Hematopoietic multipotent progenitor cell treated with erythropoietin and hydrocortisone succinate and interleukin-3 and kit ligand, for 6 days (in vitro differentiated cells): ENCODE measurements around the gene HEMK1.

Source experiments
- DNase-seq: peaks from one replicate; pipeline ENCODE4 v3.0.0-alpha.2; 2015

Gene HEMK1

DNA sequence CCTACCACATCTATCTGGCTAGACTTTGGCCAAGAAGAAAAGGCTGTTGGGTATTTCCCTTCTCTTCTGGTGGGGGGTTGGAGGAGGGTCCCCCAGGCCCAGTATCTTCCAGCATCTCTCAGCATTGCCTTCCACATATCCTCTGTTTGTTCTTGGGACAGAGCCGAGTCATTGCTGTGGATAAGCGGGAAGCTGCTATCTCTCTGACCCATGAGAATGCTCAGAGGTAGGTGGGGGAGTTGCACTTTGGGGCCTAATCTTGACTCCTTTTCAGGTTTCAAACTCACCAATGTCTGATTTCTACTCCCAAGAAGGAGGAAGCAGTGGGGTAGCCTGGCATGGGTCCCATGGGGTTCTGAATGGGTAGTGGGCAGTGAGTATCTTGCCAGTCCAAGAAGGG lies 8.0 kb downstream of the HEMK1 start:
- no peak for DNase-seq

DNA sequence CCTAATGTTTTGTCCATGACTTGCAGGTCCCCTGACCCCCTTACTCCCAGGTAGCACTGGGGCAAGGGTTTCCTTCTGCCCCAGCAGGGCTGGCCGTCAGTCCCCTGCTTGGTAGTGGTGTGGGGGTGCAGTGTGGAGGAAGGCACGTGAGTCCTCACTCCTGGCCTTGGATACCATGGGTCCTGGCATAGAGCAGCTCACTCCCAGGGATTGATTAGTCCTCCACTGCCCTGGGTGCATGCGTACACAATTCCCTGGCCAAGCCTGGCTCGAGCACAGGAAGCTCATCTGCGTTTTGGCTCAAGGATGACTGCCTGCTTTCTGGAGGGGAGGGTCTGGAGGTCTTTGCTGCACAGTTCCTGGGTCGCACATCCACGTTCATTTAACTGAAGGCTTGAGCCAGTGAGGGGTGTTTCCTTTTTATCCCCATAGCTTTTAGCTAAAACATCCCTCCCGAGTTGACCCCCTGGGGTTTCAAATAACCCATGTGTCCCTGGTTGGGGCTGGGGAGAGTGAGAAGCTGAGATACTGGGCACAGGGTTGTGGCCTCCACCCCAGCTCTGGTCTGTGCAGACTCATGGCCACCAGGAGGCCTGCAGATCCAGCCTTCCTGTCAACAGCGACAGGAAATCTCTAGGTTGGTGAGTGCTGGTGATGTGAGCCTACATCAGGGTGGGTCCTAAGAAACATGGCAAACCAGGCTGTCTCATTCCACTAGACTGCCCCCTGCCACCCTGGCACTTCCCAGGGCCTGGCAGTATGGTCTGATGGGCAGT lies 11.5 kb downstream of the HEMK1 start:
- DNase-seq: no peak

DNA sequence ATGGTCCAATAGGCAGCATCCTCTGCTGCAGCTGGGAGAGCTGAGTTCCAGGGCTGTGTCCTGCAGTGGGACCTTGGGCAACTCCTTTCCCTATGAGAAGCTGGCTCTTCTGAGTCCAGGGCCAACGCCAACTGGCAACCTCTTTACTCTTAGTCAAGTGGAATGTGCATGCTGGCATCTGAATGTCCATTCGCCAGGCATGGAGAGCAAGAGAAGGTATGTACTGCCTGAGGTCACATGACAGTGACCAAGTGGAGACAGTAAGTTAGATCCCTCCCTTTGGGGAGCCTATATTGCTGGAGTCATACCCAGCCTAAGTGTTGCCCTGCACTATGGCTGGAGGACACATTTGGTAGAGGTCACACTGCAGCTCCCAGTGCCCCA lies 12.1 kb downstream of the HEMK1 start:
- no peak for DNase-seq

DNA sequence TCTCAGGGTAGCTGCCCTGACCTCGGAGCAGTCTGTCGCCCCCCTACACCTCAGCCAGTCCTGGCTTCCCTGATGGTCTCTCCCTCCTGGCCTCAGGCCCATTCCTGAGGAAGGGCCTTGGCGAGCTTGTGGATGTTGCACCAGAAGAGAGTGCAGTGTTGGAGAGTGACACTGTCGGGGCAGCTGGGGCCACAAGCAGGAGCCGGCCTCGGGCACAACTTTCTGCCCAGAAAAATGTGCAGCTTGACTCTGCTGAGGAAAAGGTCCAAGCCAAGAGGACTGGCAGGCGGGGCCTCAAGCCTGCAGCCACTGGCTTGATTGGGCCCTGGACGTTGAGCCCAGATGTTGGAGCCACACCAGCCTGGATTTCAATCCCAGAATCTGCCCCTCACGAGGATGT lies 12.8 kb downstream of the HEMK1 start:
- DNase-seq: no peak

DNA sequence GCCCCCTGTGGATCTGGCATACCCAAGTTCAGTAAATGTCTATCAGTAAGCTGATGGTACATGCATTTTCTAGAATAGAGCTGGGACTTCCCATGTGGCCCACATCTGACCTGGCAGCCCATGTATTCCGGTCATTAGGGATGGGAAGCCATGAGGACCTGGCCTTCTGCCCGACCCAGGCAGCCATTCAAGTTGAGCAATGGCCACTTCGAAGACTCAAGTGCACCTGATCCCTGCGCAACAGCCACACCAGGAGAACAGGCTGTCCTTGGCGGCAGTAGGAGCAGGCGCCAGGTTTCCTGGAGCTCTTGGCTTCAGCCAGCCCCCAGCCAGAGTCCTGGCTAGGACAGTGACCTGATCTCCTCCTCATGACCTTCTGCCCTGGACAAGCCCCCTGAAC lies 14.6 kb downstream of the HEMK1 start:
- no peak for DNase-seq

DNA sequence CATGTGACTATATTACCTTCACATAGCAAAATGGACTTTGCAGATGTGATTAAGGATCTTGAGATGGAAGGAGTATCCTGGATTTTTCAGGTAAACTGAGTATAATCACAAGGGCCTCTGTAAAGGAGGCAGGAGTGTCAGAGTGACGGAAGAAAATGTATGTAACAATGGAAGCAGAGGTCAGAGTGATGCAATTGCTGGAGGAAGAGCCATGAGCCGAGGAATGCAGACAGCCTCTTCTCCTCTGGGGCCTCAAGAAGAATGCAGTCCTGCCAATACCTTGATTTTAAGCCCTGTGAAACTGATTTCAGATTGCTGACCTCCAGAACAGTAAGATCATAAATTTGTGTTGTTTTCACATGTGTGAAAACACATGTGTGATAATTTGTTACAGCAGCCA lies 15.1 kb downstream of the HEMK1 start:
- no peak for DNase-seq

DNA sequence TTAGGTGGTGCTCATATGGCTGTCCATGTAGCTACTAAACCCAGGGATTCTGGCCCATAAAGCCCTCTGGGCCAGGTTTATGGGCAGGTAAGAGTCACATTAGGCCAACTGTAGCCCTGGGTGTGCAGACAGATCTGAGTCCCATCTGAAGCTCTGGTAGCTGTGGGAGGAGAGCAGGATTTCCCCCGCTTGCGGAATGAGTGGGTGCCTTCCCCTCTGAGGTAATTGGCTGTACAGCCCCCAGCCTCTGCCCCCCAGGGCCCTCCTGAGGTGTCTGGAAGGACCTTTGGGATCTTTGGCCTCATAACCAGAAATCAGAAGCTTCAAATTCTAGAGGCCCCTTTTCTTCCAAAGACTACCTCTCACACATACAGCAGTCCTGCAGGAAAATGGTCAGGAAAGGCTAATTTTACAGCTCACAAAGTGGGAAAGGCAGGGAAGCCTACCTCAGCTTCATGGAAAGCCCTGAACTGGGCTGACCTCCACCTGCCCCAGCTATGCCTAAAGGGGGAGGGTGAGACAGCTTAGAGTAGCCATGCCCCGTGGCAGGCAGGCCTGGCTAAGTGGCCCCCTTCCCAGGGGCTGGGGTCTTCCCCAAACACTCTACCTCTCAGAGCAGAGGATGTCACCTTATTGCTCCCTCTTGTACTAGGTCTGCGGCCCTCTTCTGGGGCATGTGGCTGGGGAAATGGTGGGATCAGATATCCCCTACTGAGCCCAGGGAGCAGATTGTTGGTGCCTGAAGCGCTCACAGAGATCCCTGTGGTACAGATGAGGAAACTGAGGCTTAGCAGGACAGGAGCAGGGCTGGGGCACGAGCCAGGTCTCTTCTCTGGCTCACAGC lies 16.8 kb downstream of the HEMK1 start:
- no peak for DNase-seq

DNA sequence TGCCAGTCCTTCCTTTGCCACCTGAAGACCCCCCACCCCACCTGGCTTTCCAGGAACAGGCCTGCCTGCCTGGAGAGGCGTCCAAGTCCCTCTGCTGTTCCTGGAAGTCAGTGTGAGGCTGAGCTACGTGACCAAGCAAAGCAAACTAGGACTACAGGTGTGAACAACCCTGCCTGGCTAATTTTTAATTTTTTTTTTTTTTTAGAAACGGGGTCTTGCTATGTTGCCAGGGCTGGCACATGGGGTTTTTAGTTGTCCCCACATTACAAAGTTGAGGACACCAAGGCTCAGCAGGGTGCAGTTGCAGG lies 17.4 kb downstream of the HEMK1 start:
- no peak for DNase-seq

DNA sequence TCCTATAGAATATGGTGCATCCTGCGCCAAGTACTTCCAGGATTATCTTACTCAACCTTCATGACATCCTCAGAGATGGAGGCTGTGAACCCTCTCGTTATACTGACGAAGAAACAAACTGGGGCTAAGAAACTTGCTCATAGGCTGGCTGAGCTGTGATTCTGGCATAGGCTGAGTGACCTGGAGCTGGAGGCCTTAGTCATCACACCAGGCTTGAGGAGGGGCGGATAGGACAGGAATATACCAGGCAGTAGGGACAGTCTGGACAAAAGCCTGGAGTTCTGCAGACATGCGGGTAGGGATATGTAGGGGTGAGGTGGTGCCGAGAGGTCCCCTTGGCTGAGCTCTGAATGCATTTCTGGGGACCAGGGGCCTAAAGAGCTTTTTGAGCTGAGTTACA lies 18.1 kb downstream of the HEMK1 start:
- no peak for DNase-seq

DNA sequence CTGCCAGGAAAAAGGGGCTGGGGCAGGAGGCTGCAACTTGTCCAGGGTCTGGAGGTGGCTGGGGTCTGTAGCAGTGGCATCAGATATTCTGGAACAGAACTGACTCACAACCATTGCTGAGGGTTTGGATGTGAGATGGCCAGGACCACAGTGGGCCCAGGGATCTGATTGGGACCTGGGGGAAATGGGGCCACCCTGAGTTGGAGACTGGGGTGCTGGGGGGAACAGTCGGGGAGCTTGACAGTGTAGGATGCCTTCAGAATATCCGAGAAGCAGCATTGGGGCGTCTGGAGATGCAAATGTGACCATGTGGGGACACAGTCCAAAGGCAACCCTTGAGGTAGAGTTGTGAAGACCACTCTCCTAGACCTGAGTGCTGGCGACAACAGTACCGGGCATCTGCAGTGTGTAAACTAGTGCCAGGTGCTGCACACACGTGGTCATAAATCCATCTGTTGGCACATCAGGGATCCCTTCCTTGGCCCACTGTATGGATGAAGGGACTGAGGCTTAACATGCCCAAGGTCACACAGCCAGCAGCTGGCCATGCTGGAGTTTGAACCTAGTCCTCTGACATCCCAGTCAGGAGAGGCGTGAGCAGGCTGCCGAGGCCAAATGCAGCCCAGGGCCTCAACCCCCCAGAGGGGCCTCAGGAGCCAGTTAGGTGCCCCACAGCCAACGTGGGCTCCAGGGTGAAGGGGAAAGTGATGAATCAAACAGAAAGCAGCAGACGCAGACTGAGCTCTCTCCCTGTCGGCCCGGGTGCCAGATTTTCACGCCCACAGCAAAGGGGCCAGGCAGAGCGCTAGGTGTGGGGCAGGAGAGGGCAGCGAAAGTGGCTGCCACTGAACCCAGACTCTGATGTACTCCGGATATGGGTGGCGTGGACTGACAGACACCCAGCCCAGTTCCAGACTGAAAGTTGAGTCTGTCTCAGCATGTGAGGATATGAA lies 18.8 kb downstream of the HEMK1 start:
- DNase-seq: peak; percentile 50

DNA sequence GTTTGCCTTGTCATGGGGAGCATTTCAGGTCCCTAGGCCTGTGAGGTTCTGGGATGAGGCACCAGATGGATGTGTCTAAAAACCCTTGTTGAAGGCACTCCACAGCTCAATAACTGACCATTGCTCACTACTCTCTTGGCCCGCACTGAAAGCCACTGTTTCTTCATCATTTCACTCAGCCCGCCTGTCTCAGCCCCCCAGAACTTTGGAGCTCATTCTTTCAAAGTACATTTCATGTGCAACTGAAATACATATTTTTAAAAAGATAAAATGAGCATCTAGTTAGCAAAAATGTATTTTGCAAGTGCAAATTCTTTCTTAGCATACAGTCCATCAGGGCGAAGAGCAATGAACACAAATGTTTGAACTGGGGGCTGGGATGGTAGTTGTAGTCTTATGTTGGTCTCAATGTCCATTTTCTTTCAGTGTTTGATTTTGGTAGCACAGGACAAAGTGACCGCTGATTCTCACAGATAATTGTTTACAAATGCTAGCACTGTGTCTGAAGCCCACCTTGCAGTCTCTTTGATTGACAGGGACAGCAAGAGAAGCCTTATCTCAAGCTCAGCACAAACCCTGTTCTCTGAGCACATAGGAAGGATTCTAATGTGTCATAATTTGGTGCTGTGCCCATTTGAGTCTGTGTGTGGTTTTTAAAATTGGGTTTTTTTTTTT lies 19.6 kb downstream of the HEMK1 start:
- peak; percentile 92 for DNase-seq

DNA sequence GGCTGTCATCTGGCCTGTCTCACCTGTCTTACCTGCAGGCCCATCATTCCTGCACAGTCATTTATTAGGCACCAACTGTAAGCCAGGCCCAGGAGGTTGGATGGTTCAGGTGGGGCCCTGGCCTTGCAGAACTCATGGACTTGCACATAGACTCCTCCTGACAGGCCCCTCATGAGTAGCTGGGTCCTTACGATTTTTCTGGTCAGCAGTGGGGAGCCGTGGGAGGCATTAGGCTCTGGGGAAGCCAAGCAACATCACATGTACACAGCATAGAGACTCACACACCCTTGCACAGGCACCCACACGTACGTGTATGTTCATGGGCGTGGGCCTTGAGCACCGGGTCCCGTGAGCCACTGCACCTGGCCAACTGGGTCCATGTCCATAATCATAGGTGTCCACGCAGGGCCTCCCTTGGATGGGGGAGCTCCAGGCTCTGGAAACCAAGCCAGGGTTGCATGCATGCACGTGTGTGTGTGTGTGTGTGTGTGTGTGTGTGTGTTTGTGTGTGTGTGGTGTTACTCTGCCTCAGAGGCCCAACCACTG lies 21.9 kb downstream of the HEMK1 start:
- DNase-seq: no peak

DNA sequence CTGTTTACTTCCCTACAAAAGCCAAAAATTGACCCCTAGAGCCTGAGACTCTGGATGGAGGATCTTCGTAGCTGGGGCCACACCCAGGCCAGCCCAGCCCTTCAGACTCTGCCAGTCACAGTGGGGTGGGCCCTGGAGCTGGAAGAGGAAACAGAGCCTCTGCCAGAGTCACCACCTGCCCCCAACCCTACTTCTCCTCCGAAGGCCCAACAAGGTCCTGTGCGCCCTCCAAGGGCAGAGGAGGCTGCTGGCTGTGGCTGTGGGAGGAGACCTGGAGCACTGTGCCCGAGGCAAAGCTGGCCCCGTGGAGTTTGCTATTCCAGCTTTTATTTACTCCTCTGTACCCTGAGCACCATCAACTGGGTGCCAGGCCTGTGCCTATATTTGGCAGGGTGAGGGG lies 23.2 kb downstream of the HEMK1 start:
- DNase-seq: peak; percentile 83

DNA sequence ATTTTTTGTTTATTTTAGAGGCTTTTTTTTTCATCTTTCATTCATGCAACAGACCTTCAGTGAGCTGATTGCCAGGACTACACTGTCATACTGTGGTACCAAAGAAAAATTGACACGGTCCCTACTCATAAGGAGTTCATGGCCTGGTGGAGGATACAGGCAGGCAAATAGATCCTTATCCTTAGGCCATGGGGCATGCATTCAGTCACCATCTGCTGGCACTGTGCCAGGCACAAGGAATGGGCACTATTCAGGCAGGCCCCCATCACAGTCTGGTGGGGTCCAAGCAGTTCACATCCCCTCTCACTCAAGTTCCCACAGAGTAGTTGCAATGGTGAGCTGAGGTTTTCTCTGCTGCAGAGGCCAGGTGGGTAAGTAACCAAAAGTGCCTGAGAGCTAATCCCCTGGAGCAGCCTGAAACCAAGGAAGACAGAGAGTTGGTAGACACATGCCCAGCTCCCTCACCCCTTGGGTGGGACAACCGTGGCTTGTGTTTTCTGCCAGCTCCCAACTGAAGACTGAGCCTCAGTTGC lies 25.0 kb downstream of the HEMK1 start:
- DNase-seq: peak; percentile 52

DNA sequence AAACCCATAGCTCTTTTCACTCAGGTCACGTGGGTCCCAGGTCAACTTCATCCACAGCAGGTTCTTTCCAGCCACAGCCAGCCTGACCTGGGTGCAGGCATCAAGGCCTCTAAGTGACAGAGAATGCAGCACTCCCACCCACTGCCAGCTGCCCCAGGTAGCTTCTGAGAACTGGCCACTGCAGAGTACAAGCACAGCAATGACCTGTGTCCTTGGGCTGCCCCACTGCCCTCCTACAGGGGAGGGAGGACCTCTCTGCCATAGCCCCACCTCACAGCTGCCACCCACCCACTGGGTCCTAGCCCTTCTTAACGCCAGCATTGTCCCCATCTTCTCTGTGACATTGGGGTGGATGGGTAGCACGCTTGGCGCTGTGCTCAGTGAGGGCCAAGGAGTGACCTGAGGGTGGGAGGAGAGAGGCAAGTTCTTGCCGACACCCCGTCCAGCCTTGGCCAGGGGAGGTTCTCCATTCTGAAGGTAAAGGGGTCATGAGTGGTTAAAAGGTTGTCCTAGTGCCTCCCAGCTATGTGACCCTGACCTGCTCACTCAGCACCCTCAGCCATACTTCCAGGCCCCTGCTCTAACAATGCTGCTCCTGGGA lies 29.9 kb downstream of the HEMK1 start:
- no peak for DNase-seq

DNA sequence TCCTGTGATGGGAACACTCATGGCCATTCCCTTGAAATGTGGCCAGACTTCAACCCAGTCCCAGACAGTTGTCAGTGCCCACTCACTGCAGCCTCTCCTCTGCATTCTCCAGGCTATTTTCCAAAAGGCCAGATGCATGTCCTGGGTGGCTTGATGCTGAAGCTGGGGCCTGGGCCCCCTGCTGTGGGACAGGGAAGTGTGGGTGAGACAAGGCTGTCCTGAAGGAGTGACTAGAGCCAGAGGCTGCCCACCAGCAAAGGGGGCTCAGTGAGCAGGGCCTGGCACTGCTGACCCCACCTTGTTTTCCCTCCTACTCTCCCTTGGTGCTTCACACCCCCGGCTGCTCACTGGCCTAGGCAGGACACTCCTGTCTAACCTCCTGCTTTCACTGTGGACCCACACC lies 30.4 kb downstream of the HEMK1 start:
- DNase-seq: no peak

DNA sequence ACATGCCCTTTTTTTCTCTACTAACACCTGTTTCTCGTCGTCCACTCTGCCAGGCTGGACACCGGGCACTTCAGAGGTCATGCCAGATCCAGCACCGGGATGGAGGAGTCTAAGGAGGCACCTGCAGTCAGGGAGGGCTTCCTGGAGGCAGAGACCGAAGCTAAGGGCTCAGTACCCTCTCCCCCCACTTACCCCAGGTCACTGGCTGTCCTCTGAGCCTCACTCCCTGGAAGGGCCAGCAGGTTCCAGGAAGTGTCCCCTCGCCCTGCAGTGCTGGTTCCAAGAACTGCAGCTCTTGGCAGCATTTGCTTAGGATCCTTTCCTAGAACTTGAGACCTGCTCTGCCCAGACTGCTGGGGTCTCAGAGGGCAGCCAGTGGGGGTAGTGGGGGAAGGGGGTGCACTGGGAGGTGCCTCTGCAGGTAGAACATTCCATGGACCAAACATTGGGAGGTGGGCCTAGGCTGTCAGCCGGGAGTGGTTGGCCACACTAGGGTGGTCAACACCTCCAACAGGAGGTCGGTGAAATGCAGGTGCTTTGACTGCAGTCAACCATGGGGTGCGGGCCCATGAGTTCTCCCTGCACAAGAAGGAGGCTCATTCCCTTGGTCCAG lies 30.9 kb downstream of the HEMK1 start:
- peak; percentile 72 for DNase-seq

DNA sequence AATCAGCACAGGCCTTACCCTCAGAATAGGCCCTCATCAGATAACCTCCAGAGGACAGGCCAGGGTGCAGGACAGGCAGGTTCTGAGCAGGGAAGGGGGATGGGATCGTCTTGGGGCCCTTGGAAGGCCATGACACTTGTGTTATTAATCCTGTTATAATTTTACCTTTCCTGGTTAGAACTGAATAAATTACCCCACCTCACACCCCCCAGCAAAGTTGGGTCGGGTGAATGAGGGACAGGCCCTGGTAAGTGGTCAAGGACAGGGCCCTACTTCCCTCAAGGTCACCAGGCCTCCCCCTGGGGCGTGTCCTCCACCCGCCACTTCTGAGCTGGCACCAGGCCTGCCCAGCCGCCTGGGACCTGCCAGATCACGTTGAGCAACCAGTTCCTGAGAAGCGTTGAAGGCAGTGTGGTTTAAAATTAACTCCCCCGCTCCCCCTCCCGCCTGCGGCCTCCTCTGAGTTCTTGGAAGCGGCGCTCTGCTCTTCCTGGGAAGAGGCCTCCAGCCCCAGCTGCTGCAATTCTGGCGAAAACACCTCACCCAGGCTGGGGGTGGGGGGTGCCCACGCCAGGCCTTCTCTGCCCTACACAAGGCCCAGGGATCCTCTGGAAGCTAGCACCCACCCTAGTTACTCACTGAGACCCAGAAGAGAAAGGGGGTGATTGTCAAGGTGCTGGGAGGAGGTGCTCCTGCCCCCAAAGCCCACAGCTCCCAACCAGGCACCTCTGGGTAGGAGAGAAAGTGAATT lies 31.7 kb downstream of the HEMK1 start:
- peak; percentile 98 for DNase-seq

DNA sequence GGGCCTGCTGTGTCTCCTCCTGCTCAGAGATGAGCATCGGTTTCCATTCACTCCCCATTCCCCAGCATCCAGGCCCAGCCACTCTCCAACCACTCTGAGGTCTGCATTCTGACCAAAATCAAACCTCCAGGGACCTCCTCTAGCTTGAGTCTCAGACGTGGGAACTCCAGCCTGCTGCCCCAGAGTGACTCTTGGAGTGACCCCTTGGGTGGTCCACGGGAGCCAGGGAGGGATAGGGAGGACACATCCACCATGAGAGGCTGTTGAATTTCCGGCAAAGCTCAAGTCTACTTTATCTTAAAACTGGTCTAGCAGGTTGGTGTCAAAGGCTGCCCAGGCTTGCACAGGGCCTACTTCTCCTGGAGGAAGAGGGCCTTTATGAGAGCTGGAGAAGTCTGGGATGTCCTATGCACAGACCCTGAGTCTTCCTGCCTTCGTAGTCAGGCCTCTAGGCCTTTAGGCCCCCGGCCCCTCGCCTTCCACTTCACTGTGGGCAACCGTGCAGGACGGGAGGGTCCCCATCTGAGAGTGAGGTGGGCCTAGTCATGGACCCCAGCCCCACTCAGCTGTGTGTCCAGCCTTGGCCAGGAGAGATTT lies 33.4 kb downstream of the HEMK1 start:
- DNase-seq: no peak
